Measurements from ENCODE around the gene GIPR.
"Not testable (repeated sequence)": the region's sequence is repeated elsewhere in the genome, so short reads cannot be mapped to it uniquely, and the experiment has no call there.

GIPR gene

GRCh38 chr19:45646345-45646698, 21.7 kb upstream of the GIPR start:
- no peak for DNase-seq

- no peak for DNase-seq
Observed at GRCh38 chr19:45650722-45651121, 17.3 kb upstream of the GIPR start.

- DNase-seq: no peak
Observed at GRCh38 chr19:45653634-45654033, 14.4 kb upstream of the GIPR start.

- DNase-seq: no peak
Observed at GRCh38 chr19:45655073-45655472, 12.9 kb upstream of the GIPR start.

- DNase-seq: no peak
Observed at GRCh38 chr19:45657520-45658167, 10.4 kb upstream of the GIPR start.

GRCh38 chr19:45659096-45659729, 8.8 kb upstream of the GIPR start:
- no peak for DNase-seq

GRCh38 chr19:45660636-45661035, 7.4 kb upstream of the GIPR start:
- DNase-seq: no peak

GRCh38 chr19:45663800-45664199, 4.2 kb upstream of the GIPR start:
- no peak for DNase-seq

- DNase-seq: no peak
Observed at GRCh38 chr19:45664575-45664974, 3.4 kb upstream of the GIPR start.

- peak; percentile 51 for DNase-seq
Observed at GRCh38 chr19:45668342-45668871, 386 bp downstream of the GIPR start.

GRCh38 chr19:45670670-45671453, 2.8 kb downstream of the GIPR start:
- DNase-seq: peak; percentile 75

- no peak for DNase-seq
Observed at GRCh38 chr19:45674946-45675345, 6.9 kb downstream of the GIPR start.

- DNase-seq: peak; percentile 60
Observed at GRCh38 chr19:45676851-45677263, 8.8 kb downstream of the GIPR start.

GRCh38 chr19:45677351-45678230, 9.6 kb downstream of the GIPR start:
- DNase-seq: peak; percentile 94

GRCh38 chr19:45681391-45682015, 13.5 kb downstream of the GIPR start:
- DNase-seq: peak; percentile 87

- DNase-seq: no peak
Observed at GRCh38 chr19:45682117-45682516, 14.1 kb downstream of the GIPR start.

- no peak for DNase-seq
Observed at GRCh38 chr19:45682908-45683307, 14.9 kb downstream of the GIPR start.

GRCh38 chr19:45685045-45685444, 17.0 kb downstream of the GIPR start:
- DNase-seq: not testable (repeated sequence)

GRCh38 chr19:45687599-45687998, 19.6 kb downstream of the GIPR start:
- DNase-seq: no peak

GRCh38 chr19:45691516-45692186, 23.6 kb downstream of the GIPR start, which contains the start of gene SNRPD2:
Gene SNRPD2, minus strand, starts transcription at chr19:45691953. Its CDS starts 65 bp downstream, at chr19:45691888.
- peak; percentile 94 for DNase-seq

Data from stimulated activated CD4-positive, alpha-beta T cell treated with anti-CD3 and anti-CD28 coated beads, Interleukin-15, amount 100 ng/mL, for 24 hours (primary cell).